ENCODE results near the gene ZNF385C. TPM values are rescaled to one million over a fixed set of nuclear protein-coding genes. Genes with fewer than 3 reads are reported as not detected.
"Not testable (repeated sequence)": the region's sequence is repeated elsewhere in the genome, so short reads cannot be mapped to it uniquely, and the experiment has no call there.

ZNF385C gene
- polyA plus RNA-seq, 4 donors: 0.31 to 2.3 TPM; not detected in 2

- H3K27ac ChIP-seq (ENCODE audit: low read depth in 1 of 3, low read length in 2 of 3); DNase-seq; H3K27me3 ChIP-seq (ENCODE audit: control insufficient read depth in 3 of 3, insufficient read depth in 3 of 3, low read length in 3 of 3); H3K9me3 ChIP-seq (ENCODE audit: control insufficient read depth in 2 of 2, insufficient read depth in 1 of 2, low read depth in 1 of 2, low read length in 1 of 2); FAIRE-seq; H3K4me3 ChIP-seq (ENCODE audit: low read depth in 1 of 3, low read length in 3 of 3): not testable (repeated sequence)
- WGBS, 3 donors: 91 to 98% (median 94%) methylated on average over 12 of the region's 12 CpGs
- peaks cover 3 to 15% (median 4%) of the 10 kb centered on the region in 3 donors for H3K4me1 ChIP-seq (ENCODE audit: control insufficient read depth in 3 of 3, insufficient read depth in 2 of 3, low read depth in 1 of 3, low read length in 2 of 3)
- H3K36me3 ChIP-seq (ENCODE audit: control insufficient read depth in 3 of 3, insufficient read depth in 2 of 3, low read depth in 1 of 3, low read length in 3 of 3): peaks cover 0 to 24% (median 0%) of the 10 kb centered on the region in 3 donors
Measured at GRCh38 chr17:42013740-42014139, 84.5 kb downstream of the ZNF385C start.

- not testable (repeated sequence) for FAIRE-seq; H3K27ac ChIP-seq (ENCODE audit: low read depth in 1 of 3, low read length in 2 of 3); H3K4me3 ChIP-seq (ENCODE audit: low read depth in 1 of 3, low read length in 3 of 3); DNase-seq; H3K27me3 ChIP-seq (ENCODE audit: control insufficient read depth in 3 of 3, insufficient read depth in 3 of 3, low read length in 3 of 3); H3K4me1 ChIP-seq (ENCODE audit: control insufficient read depth in 3 of 3, insufficient read depth in 2 of 3, low read depth in 1 of 3, low read length in 2 of 3); H3K9me3 ChIP-seq (ENCODE audit: control insufficient read depth in 2 of 2, insufficient read depth in 1 of 2, low read depth in 1 of 2, low read length in 1 of 2)
- WGBS, 3 donors: 86 to 87% (median 87%) methylated on average over 4 of the region's 4 CpGs
- peaks cover 0 to 28% (median 0%) of the 10 kb centered on the region in 3 donors for H3K36me3 ChIP-seq (ENCODE audit: control insufficient read depth in 3 of 3, insufficient read depth in 2 of 3, low read depth in 1 of 3, low read length in 3 of 3)
Measured at GRCh38 chr17:42012363-42012762, 85.9 kb downstream of the ZNF385C start.

GRCh38 chr17:42010898-42011516, 87.3 kb downstream of the ZNF385C start:
- no peak overlapping the region for H3K4me3 ChIP-seq (ENCODE audit: low read depth in 1 of 3, low read length in 3 of 3)
- H3K36me3 ChIP-seq (ENCODE audit: control insufficient read depth in 3 of 3, insufficient read depth in 2 of 3, low read depth in 1 of 3, low read length in 3 of 3): peaks cover 0 to 32% (median 0%) of the 10 kb centered on the region in 3 donors
- H3K27me3 ChIP-seq (ENCODE audit: control insufficient read depth in 3 of 3, insufficient read depth in 3 of 3, low read length in 3 of 3): no peaks in the 10 kb centered on the region
- WGBS, 3 donors: 96 to 98% (median 97%) methylated on average over 3 of the region's 3 CpGs
- H3K9me3 ChIP-seq (ENCODE audit: control insufficient read depth in 2 of 2, insufficient read depth in 1 of 2, low read depth in 1 of 2, low read length in 1 of 2): no peaks in the 10 kb centered on the region
- no peak for FAIRE-seq
- peak in 1 of 2 donors; percentile 33 for DNase-seq
- H3K4me1 ChIP-seq (ENCODE audit: control insufficient read depth in 3 of 3, insufficient read depth in 2 of 3, low read depth in 1 of 3, low read length in 2 of 3): peaks cover 2 to 4% (median 3%) of the 10 kb centered on the region in 3 donors
- no peak overlapping the region for H3K27ac ChIP-seq (ENCODE audit: low read depth in 1 of 3, low read length in 2 of 3)

- peaks cover 0 to 29% (median 0%) of the 10 kb centered on the region in 3 donors for H3K36me3 ChIP-seq (ENCODE audit: control insufficient read depth in 3 of 3, insufficient read depth in 2 of 3, low read depth in 1 of 3, low read length in 3 of 3)
- WGBS, 3 donors: 72 to 79% (median 76%) methylated on average over 9 of the region's 9 CpGs
- H3K9me3 ChIP-seq (ENCODE audit: control insufficient read depth in 2 of 2, insufficient read depth in 1 of 2, low read depth in 1 of 2, low read length in 1 of 2); H3K4me1 ChIP-seq (ENCODE audit: control insufficient read depth in 3 of 3, insufficient read depth in 2 of 3, low read depth in 1 of 3, low read length in 2 of 3); H3K27me3 ChIP-seq (ENCODE audit: control insufficient read depth in 3 of 3, insufficient read depth in 3 of 3, low read length in 3 of 3); H3K4me3 ChIP-seq (ENCODE audit: low read depth in 1 of 3, low read length in 3 of 3); FAIRE-seq; H3K27ac ChIP-seq (ENCODE audit: low read depth in 1 of 3, low read length in 2 of 3); DNase-seq: not testable (repeated sequence)
Measured at GRCh38 chr17:42010266-42010680, 88.0 kb downstream of the ZNF385C start.

GRCh38 chr17:42009170-42009569, 89.1 kb downstream of the ZNF385C start:
- Histone ChIP-seq H3K36me3 (ENCODE audit: control insufficient read depth in 3 of 3, insufficient read depth in 2 of 3, low read depth in 1 of 3, low read length in 3 of 3) (peaks cover 0 to 25% (median 0%) of the 10 kb centered on the region in 3 donors), H3K4me3 (ENCODE audit: low read depth in 1 of 3, low read length in 3 of 3) (no peak overlapping the region)
- 72 to 78% (median 74%) methylated on average over 4 of the region's 4 CpGs for WGBS, 3 donors

GRCh38 chr17:42005166-42005565, 93.1 kb downstream of the ZNF385C start:
- 81 to 86% (median 85%) methylated on average over 1 of the region's 1 CpG for WGBS, 3 donors
- no peak for FAIRE-seq
- H3K4me3 ChIP-seq (ENCODE audit: low read depth in 1 of 3, low read length in 3 of 3): no peak overlapping the region

More at GRCh38 chr17:42009170-42009569, 89.1 kb downstream of the ZNF385C start:
- Histone ChIP-seq H3K9me3 (ENCODE audit: control insufficient read depth in 2 of 2, insufficient read depth in 1 of 2, low read depth in 1 of 2, low read length in 1 of 2) (no peaks in the 10 kb centered on the region), H3K27me3 (ENCODE audit: control insufficient read depth in 3 of 3, insufficient read depth in 3 of 3, low read length in 3 of 3) (no peaks in the 10 kb centered on the region), H3K27ac (ENCODE audit: low read depth in 1 of 3, low read length in 2 of 3) (no peak overlapping the region), H3K4me1 (ENCODE audit: control insufficient read depth in 3 of 3, insufficient read depth in 2 of 3, low read depth in 1 of 3, low read length in 2 of 3) (peaks cover 3 to 6% (median 4%) of the 10 kb centered on the region in 3 donors)
- no peak for FAIRE-seq
- DNase-seq: no peak

GRCh38 chr17:42002792-42003301, 95.4 kb downstream of the ZNF385C start:
- DNase-seq: peak; percentile 62 to 80
- no peak for FAIRE-seq
- WGBS, 3 donors: 18 to 54% (median 23%) methylated on average over 3 of the region's 3 CpGs
- no peaks in the 10 kb centered on the region for H3K9me3 ChIP-seq (ENCODE audit: control insufficient read depth in 2 of 2, insufficient read depth in 1 of 2, low read depth in 1 of 2, low read length in 1 of 2)
- peaks cover 15 to 28% (median 16%) of the 10 kb centered on the region in 3 donors for H3K4me1 ChIP-seq (ENCODE audit: control insufficient read depth in 3 of 3, insufficient read depth in 2 of 3, low read depth in 1 of 3, low read length in 2 of 3)
- H3K4me3 ChIP-seq (ENCODE audit: low read depth in 1 of 3, low read length in 3 of 3): no peak overlapping the region
- H3K27ac ChIP-seq (ENCODE audit: low read depth in 1 of 3, low read length in 2 of 3): peak overlapping the region in 2 of 3 donors; percentile 51 to 63
- H3K36me3 ChIP-seq (ENCODE audit: control insufficient read depth in 3 of 3, insufficient read depth in 2 of 3, low read depth in 1 of 3, low read length in 3 of 3): peaks cover 11 to 28% (median 12%) of the 10 kb centered on the region in 3 donors
- H3K27me3 ChIP-seq (ENCODE audit: control insufficient read depth in 3 of 3, insufficient read depth in 3 of 3, low read length in 3 of 3): no peaks in the 10 kb centered on the region

More at GRCh38 chr17:42005166-42005565, 93.1 kb downstream of the ZNF385C start:
- Histone ChIP-seq H3K9me3 (ENCODE audit: control insufficient read depth in 2 of 2, insufficient read depth in 1 of 2, low read depth in 1 of 2, low read length in 1 of 2) (no peaks in the 10 kb centered on the region), H3K36me3 (ENCODE audit: control insufficient read depth in 3 of 3, insufficient read depth in 2 of 3, low read depth in 1 of 3, low read length in 3 of 3) (peaks cover 3 to 19% (median 6%) of the 10 kb centered on the region in 3 donors), H3K27ac (ENCODE audit: low read depth in 1 of 3, low read length in 2 of 3) (no peak overlapping the region), H3K4me1 (ENCODE audit: control insufficient read depth in 3 of 3, insufficient read depth in 2 of 3, low read depth in 1 of 3, low read length in 2 of 3) (peaks cover 15 to 28% (median 16%) of the 10 kb centered on the region in 3 donors), H3K27me3 (ENCODE audit: control insufficient read depth in 3 of 3, insufficient read depth in 3 of 3, low read length in 3 of 3) (no peaks in the 10 kb centered on the region)
- DNase-seq: no peak

- no peak overlapping the region for H3K4me3 ChIP-seq (ENCODE audit: low read depth in 1 of 3, low read length in 3 of 3)
- H3K4me1 ChIP-seq (ENCODE audit: control insufficient read depth in 3 of 3, insufficient read depth in 2 of 3, low read depth in 1 of 3, low read length in 2 of 3): peaks cover 15 to 28% (median 16%) of the 10 kb centered on the region in 3 donors
- H3K9me3 ChIP-seq (ENCODE audit: control insufficient read depth in 2 of 2, insufficient read depth in 1 of 2, low read depth in 1 of 2, low read length in 1 of 2): no peaks in the 10 kb centered on the region
- no peak for FAIRE-seq
- 86 to 88% (median 88%) methylated on average over 7 of the region's 7 CpGs for WGBS, 3 donors
- H3K27me3 ChIP-seq (ENCODE audit: control insufficient read depth in 3 of 3, insufficient read depth in 3 of 3, low read length in 3 of 3): no peaks in the 10 kb centered on the region
- no peak overlapping the region for H3K27ac ChIP-seq (ENCODE audit: low read depth in 1 of 3, low read length in 2 of 3)
- no peak for DNase-seq
- H3K36me3 ChIP-seq (ENCODE audit: control insufficient read depth in 3 of 3, insufficient read depth in 2 of 3, low read depth in 1 of 3, low read length in 3 of 3): peaks cover 11 to 31% (median 12%) of the 10 kb centered on the region in 3 donors
Measured at GRCh38 chr17:42002175-42002791, 96.0 kb downstream of the ZNF385C start.
